Kidney (tissue), 14 donors: Measurements from ENCODE around the gene PIN4. TPM values are rescaled to one million over a fixed set of nuclear protein-coding genes. Genes with fewer than 3 reads are reported as not detected.
A peak's percentile ranks its signal among the peaks of the same experiment; 100 is the strongest.

ENCODE experiments used
- DNase-seq, 5 donors: peaks; one replicate each; pipeline ENCODE4 v3.0.0-alpha.2; 2013 to 2020
- FAIRE-seq: peaks from 2 replicates; lab custom pipeline; 2012; peaks lifted over from hg19 to GRCh38; lab: Jason Lieb, UNC
- H3K27ac ChIP-seq, 2 donors: one replicate each; pipeline ENCODE4 v1.7.0; 2013; ENCODE audit warnings: low read depth in 2 of 2, low read length in 2 of 2, inconsistent platforms in 1 of 2
- H3K27me3 ChIP-seq: one replicate; pipeline ENCODE4 v1.7.1; 2013; ENCODE audit warnings: low read length, inconsistent platforms; ENCODE audit not compliant: control insufficient read depth, insufficient read depth
- H3K36me3 ChIP-seq, 3 donors: one replicate each; pipeline versions ENCODE4 v1.7.0 to v1.7.1; 2013; ENCODE audit warnings: low read length in 3 of 3, control low read depth in 1 of 3, inconsistent platforms in 1 of 3; ENCODE audit not compliant: insufficient read depth in 3 of 3, control insufficient read depth in 2 of 3
- H3K4me1 ChIP-seq, 3 donors: one replicate each; pipeline versions ENCODE4 v1.7.0 to v1.7.1; 2013; ENCODE audit warnings: low read length in 3 of 3, inconsistent platforms in 1 of 3, low read depth in 1 of 3; ENCODE audit not compliant: control insufficient read depth in 2 of 3, insufficient read depth in 2 of 3
- H3K4me3 ChIP-seq, 3 donors: one replicate each; pipeline versions ENCODE4 v1.7.0 to v1.8.1; 2013; ENCODE audit warnings: low read length in 3 of 3, control low read depth in 1 of 3, inconsistent platforms in 1 of 3
- H3K9ac ChIP-seq, 3 donors: one replicate each; pipeline versions ENCODE4 v1.7.0 to v1.7.1; 2013; ENCODE audit warnings: low read length in 3 of 3, control low read depth in 1 of 3, inconsistent platforms in 1 of 3
- H3K9me3 ChIP-seq, 3 donors: one replicate each; pipeline versions ENCODE4 v1.7.0 to v1.7.1; 2013; ENCODE audit warnings: low read length in 3 of 3, control low read depth in 1 of 3, inconsistent platforms in 1 of 3; ENCODE audit not compliant: control insufficient read depth in 2 of 3, insufficient read depth in 1 of 3
- CTCF ChIP-seq: IDR thresholded peaks from 3 replicates; pipeline ENCODE4 v1.5.1; 2012; ENCODE audit warnings: mild to moderate bottlenecking, moderate library complexity, borderline replicate concordance; ENCODE audit not compliant: insufficient read depth; ENCODE audit errors: extremely low read depth
- intact Hi-C: fragments of 100-400 bp; cut with DNase I; formaldehyde crosslinking; loops from one replicate; pipeline ENCODE4 v1.11.1; 2022
- polyA plus RNA-seq: library from polyadenylated mRNA; stranded (reverse); fragments of 350-450 nt; fragmentation: Illumina TruSeq; extraction: RNeasy Lipid Tissue Mini Kit (QIAGEN cat#74804); gene quantifications from one replicate; pipeline ENCODE4 v1.2.3, GENCODE V29; 2014; ENCODE audit warnings: low read depth, low replicate concordance; ENCODE audit not compliant: insufficient read depth
- total RNA-seq: library from RNA; stranded (reverse); fragmentation: NEBNext Ultra II Directional; extraction: Animal tissue kit (Norgen Biotek cat#: 25700); gene quantifications from one replicate; pipeline ENCODE4 v1.2.1, GENCODE V29; 2021
- donor health status: control.
- donor health status: control.
- donor health status: control.
- donor health status: control.
- donor health status: control.
- donor health status: DM: yes; HTN: yes; CAD: no.
- donor health status: Normal renal cell carcinoma (clear cell type).

The PIN4 gene
- total and polyA plus RNA-seq, 2 donors from 2014 or later: 11.0 to 50.9 TPM

GRCh38 chrX:72230290-72230689, 48.7 kb downstream of the PIN4 start:
- no peaks in the 10 kb centered on the region for H3K27me3 ChIP-seq
- H3K4me1 ChIP-seq: no peaks in the 10 kb centered on the region
- no peak overlapping the region for H3K9ac ChIP-seq
- H3K36me3 ChIP-seq: no peaks in the 10 kb centered on the region
- no peak for TF ChIP-seq CTCF
- H3K9me3 ChIP-seq: no peaks in the 10 kb centered on the region
- DNase-seq: no peak
- FAIRE-seq: no peak
- no peak overlapping the region for H3K27ac ChIP-seq
- no peak overlapping the region for H3K4me3 ChIP-seq
- intact Hi-C loops: no loop called here

- Histone ChIP-seq H3K27ac (no peak overlapping the region), H3K27me3 (no peaks in the 10 kb centered on the region), H3K9me3 (no peaks in the 10 kb centered on the region), H3K4me3 (no peak overlapping the region), H3K4me1 (no peaks in the 10 kb centered on the region), H3K9ac (no peak overlapping the region), H3K36me3 (no peaks in the 10 kb centered on the region)
- intact Hi-C loops: no loop called here
- TF ChIP-seq CTCF: no peak
- no peak for DNase-seq
- no peak for FAIRE-seq
These were observed 55.3 kb downstream of the PIN4 start for GRCh38 chrX:72236841-72237240.

GRCh38 chrX:72238183-72238582, 56.6 kb downstream of the PIN4 start:
- DNase-seq (no peak), FAIRE-seq (no peak)
- intact Hi-C loops: no loop called here
- TF ChIP-seq CTCF: no peak
- Histone ChIP-seq H3K4me1 (no peaks in the 10 kb centered on the region), H3K9me3 (no peaks in the 10 kb centered on the region), H3K9ac (no peak overlapping the region), H3K4me3 (no peak overlapping the region), H3K27ac (no peak overlapping the region), H3K27me3 (no peaks in the 10 kb centered on the region), H3K36me3 (no peaks in the 10 kb centered on the region)

- no peak for FAIRE-seq
- peak within 1 kb of the TSS in 2 of 3 donors; percentile 5 to 47 for H3K9ac ChIP-seq
- H3K36me3 ChIP-seq: no peaks in the 10 kb centered on the region
- intact Hi-C loops: no loop called here
- no peak within 1 kb of the TSS for H3K27ac ChIP-seq
- peak within 1 kb of the TSS; percentile 39 to 75 (median 41) for H3K4me3 ChIP-seq
- no peak for TF ChIP-seq CTCF
- no peaks in the 10 kb centered on the region for H3K4me1 ChIP-seq
- H3K27me3 ChIP-seq: no peaks in the 10 kb centered on the region
- H3K9me3 ChIP-seq: no peaks in the 10 kb centered on the region
- peak; percentile 92 to 96 (median 94) for DNase-seq
These were observed 57.3 kb downstream of the PIN4 start, which contains the start of gene ERCC6L for GRCh38 chrX:72238721-72239475. TSS of gene ERCC6L (minus strand) at chrX:72239027. CDS start at chrX:72238911, 116 bp downstream.
